Limb (tissue), 2 donors: ENCODE data around the gene BBS12.
A peak's percentile ranks its signal among the peaks of the same experiment; 100 is the strongest.

Source experiments
- DNase-seq, 2 donors: peaks; one replicate each; pipeline ENCODE4 v3.0.0-alpha.2; 2016; ENCODE audit errors: extremely low spot score in 2 of 2

BBS12 gene

DNA sequence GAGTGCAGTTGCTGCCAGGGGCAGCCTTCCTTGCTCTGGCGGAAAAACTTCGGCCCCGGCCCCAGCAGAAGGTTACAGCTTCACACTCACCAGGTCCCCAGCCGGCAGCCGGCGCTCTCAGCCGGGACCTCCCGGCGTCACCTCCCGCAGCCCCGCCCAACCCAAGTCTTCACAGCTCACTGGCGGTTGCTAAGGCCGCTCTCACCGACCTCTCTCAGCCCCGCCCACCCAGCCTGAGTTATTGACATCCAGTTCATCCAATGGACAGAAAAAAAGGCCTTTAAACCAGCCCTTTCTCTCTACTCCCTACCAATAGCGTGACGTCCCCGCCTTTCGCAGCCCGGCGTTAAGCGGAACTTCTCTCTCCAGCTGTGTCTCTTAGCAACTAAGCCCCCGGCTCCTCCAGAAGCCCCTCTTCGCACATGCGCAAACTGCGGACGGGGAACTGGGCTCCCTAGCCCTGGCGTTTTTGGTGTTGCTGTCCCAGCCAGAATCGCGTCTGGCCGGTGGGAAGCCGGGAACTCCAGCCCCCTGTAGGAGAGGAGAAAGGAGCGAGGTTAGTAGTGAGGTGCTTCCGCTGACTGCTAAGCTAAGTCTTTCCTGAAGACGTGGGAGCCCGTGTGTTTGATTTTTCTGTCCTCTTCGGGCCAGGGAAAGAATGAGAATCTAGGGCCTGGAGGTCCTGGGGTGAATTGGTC is at the start of gene BBS12:
TSS of gene BBS12 (plus strand) at position 376 of the 698 bp plus-strand sequence. CDS start 9,189 bp downstream, outside the sequence.
- peak; percentile 99 for DNase-seq

DNA sequence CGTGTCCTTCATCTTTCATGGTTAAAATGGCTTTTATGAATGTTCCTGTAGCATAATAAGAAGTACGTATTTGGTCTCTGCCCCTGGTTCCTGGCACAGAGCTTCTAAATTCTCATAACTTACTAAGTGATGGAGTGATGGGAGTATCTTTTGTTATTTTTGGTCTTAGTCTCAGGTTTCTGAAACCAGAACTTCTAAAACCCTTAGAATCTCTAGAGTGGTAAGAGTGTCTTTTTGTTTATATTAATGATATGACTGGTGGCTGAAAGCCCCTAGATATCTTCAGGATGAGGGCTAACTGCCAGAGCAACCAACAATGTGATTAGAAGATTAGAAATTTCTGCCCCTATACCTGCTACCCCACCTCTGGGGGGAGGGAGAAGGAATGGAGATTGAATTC is 45.8 kb upstream of the BBS12 start:
- no peak for DNase-seq

GRCh38 chr4:122687531-122688061 is 44.9 kb upstream of the BBS12 start:
- no peak for DNase-seq

GRCh38 chr4:122688529-122689140 is 43.9 kb upstream of the BBS12 start:
- DNase-seq, result no peak

- DNase-seq, result no peak
Measured at GRCh38 chr4:122689972-122690371, 42.5 kb upstream of the BBS12 start.

- DNase-seq, result no peak
Measured at GRCh38 chr4:122691988-122692387, 40.5 kb upstream of the BBS12 start.

DNA sequence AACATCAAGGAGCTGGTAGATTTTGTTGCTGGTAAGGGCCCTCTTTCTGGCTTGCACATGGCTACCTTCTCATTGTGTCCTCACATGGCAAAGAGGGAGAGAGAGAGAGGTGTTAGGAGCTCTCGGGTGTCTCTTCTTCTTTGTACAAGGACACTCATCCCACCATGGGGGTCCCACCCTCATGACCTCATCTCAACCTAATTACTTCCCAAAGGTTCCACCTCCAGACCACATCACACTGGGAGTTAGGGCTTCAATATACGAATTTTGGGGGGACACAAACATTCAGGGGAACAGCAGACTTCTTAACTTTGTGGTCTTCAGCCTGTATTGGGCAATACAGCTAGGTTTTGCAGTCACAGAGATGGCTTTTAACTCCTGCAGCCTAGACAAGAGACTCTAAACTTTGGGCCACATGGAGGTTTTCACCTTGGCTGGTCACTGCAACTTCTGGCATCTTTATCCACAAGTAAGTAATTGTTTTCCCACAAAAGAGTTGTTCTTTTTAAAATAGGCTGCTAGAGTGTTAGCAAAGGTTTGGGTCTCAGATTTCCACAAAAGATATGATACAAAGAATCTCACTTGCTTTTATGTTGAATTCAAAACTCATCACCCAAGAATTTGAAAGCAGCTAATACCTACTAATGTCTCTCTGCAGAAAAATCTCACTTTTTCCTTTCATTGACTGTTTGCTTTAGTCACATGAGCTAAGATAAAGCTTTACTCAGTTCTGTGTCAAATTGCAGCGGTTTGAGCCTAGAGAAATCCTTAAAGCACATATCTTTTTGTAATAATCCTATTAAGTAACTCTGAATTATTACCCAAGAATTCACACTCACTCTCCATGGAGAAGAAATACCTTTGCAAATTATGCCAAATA is 39.6 kb upstream of the BBS12 start:
- DNase-seq, result no peak

DNA sequence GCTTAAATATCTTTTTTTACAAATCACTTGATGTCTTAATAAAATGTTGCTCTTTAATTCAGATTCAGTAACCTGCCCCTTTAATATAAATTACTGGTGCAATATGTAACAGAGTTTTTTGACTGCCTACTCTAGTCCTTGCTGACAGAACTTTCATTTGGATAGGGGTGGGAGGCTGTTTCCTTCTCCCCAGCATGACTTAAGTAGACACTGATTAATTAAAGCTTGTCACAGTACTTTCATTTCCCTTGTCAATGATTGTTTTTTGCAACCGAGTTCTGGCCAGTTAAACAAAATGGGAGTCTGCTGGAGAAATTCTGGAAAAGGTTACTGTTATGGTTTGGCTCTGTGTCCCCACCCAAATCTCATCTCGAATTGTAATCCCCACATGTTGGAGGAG is 37.3 kb upstream of the BBS12 start:
- DNase-seq, result no peak

DNA sequence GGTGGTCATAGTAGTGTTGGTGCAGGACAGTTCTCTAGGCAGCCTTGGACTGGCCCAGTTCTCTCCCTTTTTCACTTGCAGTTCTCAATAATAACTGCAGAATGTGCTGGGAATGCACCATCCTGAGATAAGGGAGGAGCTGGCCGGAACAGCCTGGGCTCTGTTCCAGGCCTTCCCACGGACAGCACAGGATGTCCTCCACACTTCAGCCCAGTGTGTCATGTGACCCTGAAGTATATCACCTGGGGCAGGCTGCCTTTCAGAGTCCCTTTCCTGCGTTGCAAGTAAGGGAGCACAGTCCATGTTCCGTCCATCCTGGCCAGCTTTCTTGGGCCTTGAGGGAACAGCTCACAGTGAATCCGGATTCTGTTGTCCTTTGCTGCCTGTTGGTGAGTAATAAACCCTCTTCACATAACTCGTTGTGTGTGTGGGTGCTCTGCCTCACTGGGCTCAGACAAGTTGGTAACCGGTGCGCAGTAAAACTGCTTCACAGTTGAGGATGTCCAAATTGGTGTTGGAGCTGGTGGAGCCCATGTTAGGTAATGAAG is 32.3 kb upstream of the BBS12 start:
- peak in 1 of 2 donors; percentile 44 for DNase-seq

GRCh38 chr4:122701061-122701460 is 31.4 kb upstream of the BBS12 start:
- DNase-seq, result no peak

DNA sequence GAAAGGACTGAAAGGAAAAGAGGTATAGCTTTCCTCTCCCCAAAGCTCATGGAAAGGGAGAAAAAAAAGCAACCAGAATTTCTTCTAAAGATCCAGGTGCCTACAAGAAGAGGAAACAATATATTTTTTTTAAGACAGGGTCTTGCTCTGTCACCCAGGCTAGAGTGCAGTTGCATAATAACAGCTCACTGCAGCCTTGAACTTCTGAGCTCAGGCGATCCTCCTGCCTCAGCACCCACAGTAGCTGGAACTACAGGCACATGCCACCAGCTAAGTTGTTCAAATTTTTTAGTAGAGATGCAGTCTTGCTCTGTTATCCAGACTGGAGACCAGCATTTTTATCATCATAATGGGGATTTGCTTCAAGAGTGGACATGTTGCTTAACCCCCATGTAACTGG is 30.5 kb upstream of the BBS12 start:
- DNase-seq, result no peak

DNA sequence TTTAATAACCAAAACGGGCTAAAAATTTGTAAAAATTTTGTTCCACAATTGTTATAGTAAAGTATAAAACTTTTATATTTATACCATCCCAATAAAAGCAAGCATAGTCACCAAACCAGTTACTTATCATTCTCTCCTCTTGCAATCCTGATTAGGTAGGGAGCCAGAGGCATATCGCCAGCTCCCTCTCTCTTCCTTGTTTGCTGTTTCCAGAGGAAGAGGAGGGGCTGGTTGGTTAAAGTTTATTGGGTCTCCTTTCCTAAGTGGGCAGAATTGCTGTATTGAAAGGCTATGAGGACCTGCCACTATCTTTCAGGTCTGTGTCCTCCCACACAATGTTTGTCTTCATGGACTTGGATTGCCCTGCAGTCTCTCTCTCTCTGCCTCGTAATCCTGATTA is 29.6 kb upstream of the BBS12 start:
- DNase-seq, result no peak

DNA sequence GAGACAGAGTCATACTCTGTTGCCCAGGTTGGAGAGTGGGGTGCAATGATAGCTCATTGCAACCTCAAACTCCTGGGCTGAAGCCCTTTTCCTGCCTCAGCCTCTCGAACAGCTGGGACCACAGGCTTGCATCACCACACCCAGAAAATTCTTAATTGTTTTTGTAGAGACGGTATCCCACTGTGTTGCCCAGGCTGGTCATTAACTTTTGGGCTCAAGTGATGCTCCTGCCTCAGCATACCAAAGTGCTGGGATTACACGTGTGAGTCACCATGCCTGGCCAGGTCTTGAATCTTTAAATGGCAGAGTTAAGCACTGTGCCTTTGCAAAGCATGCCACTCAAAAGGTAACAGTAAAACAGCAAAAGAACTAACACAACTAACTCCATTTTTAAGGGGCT is 28.6 kb upstream of the BBS12 start:
- no peak for DNase-seq

DNA sequence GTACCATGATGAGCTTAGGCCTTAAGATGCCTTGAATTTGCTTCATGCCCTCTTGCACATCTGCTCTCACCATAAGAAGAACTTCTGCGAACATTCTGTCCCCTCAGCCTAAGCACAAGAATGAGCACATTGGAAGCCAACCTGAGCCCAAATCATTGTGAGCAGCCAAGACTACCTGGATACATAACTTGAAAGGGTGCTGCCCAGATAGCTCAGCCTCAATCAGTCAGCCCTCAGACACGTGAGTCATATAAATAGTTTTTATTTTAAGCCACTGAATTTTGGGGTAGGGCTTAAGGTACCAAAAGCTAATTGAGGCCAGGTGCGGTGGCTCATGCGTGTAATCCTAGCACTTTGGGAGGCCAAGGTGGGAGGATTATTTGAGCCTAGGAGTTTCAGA is 27.5 kb upstream of the BBS12 start:
- no peak for DNase-seq

GRCh38 chr4:122705547-122706117 is 26.9 kb upstream of the BBS12 start:
- DNase-seq, result no peak

- no peak for DNase-seq
Measured at GRCh38 chr4:122706511-122706910, 26.0 kb upstream of the BBS12 start.

GRCh38 chr4:122707497-122707896 is 25.0 kb upstream of the BBS12 start:
- no peak for DNase-seq

DNA sequence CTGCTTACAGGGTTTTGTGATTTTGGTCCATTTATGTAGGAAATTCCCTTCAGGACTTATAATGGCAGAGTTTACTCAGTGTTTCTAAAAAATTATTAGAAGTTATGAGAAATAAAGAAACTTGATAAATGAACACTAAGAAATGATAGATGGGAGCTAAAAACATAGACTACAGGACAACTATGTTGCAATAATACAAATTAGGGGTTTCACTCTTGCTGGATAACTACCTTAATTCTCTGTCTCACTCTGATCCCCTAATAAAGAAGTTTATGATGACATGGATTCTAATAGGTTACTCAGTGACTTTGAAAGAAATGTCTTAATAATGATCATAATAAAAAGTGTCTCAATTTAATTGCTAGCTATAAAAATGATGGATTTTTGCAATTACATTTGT is 23.3 kb upstream of the BBS12 start:
- DNase-seq, result no peak

DNA sequence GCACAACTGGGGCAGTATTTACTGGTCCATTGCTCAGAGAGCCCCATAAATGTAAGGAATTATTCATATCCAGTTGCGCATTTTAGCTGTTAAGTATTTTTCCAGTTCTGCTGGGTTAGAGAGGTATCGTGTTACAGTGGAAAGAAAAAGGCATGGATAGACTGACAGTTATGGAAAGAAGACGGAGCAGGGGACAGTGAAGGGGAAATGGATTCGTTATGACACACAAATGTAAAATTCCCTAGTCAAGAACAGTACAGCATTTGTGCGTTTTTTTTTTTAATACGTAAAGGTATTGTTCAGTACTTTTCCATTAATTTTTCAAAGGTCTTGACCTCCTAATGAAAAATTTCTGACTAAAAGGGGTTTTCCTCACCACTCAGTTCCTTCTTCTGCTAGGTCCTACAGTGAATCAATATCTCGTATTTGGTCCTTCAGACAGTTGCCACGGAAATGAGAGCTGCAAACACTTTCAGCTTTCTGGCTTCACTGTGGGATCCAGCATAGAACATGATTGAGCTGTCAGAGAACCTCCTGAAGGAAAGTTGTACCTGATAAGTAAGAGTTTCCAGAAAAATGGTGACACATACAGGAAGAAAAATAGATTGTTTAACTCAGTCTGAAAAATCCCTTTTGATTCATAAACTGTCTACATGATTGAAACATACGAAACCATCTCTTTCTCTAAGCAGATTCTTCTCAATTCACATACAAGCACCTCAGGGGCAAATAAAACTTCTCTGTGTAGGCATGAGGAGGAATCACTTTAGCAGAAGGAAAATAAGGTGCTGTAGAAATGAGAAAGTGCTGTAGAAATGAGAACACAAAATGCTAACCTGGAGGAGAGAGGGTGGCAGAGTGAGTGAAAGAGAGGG is 21.8 kb upstream of the BBS12 start:
- DNase-seq, result peak in 1 of 2 donors; percentile 75

DNA sequence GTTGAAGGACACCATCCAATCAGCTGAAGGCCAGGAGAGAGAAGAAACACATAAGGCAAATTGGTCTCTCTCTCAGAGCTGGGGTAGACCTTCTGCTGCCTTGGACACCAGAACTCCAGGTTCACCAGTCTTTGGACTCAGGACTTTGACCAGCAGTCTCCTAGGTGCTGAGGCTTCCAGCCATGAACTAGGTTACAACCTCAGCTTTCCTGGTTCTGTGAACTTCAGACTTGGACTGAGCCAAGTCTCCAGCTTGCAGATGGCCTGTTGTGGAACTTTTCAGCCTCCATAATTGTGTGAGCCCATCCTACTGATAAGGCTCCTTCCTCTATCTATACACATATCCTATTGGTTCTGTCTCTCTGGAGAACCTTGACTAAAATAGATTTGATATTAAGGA is 20.6 kb upstream of the BBS12 start:
- DNase-seq, result no peak
